IMR-90 (cell line): ENCODE results near the gene RXFP2. TPM values are rescaled to one million over a fixed set of nuclear protein-coding genes. Genes with fewer than 3 reads are reported as not detected.

ENCODE experiments used
- ATAC-seq: fragments of 200-7000 bp; cut with Tn5 transposase; 2 replicates; pipeline ENCODE4 v1.9.1; 2020; ENCODE audit warnings: low read depth, mild to moderate bottlenecking, moderate library complexity
- BruUV-seq: library from RNA; stranded (reverse); fragments of 400-500 nt; replicated peaks from 2 replicates; lab custom pipeline; 2021; lab: Mats Ljungman, UMichigan
- CTCF ChIA-PET: fragments of 300-600 bp; formaldehyde crosslinking; extraction: SDS; loops from one replicate; lab custom pipeline; 2021; ENCODE audit warnings: antibody characterized with exemption; lab: Yijun Ruan, JAX
- POLR2A ChIA-PET: fragments of 300-600 bp; sonication (Branson Sonifier 250); formaldehyde crosslinking; loops from one replicate; lab custom pipeline; 2022; ENCODE audit warnings: antibody characterized with exemption; ENCODE audit not compliant: unreplicated experiment; lab: Charles Lee
- DNase-seq: peaks from one replicate; pipeline ENCODE4 v3.0.0; 2013
- H2AFZ ChIP-seq: replicated peaks from 2 replicates; pipeline ENCODE3; 2013; ENCODE audit warnings: low read length, mild to moderate bottlenecking; ENCODE audit not compliant: poor library complexity
- H2AK5ac ChIP-seq: 2 replicates; pipeline ENCODE4 v1.6.1; 2013; ENCODE audit warnings: low read depth, low read length, inconsistent platforms
- H2AK9ac ChIP-seq: replicated peaks from 2 replicates; pipeline ENCODE3; 2013; ENCODE audit warnings: mild to moderate bottlenecking, low read depth, low read length, moderate library complexity; ENCODE audit not compliant: poor library complexity
- H2BK120ac ChIP-seq: 2 replicates; pipeline ENCODE4 v1.6.1; 2013; ENCODE audit warnings: low read depth, low read length, inconsistent platforms
- H2BK15ac ChIP-seq: 3 replicates; pipeline ENCODE4 v1.6.1; 2013; ENCODE audit warnings: low read depth, low read length, inconsistent platforms
- H2BK20ac ChIP-seq: 2 replicates; pipeline ENCODE4 v1.6.1; 2013; ENCODE audit warnings: low read depth, mild to moderate bottlenecking, inconsistent platforms, low read length, moderate library complexity
- H2BK5ac ChIP-seq: 2 replicates; pipeline ENCODE4 v1.6.1; 2013; ENCODE audit warnings: mild to moderate bottlenecking, low read depth, low read length, inconsistent platforms; ENCODE audit not compliant: poor library complexity, severe bottlenecking
- H3K14ac ChIP-seq: replicated peaks from 2 replicates; pipeline ENCODE4 v1.6.1; 2013; ENCODE audit warnings: low read depth, low read length, inconsistent platforms
- H3K18ac ChIP-seq: 2 replicates; pipeline ENCODE4 v1.6.1; 2013; ENCODE audit warnings: low read depth, low read length, control low read depth
- H3K23ac ChIP-seq: 2 replicates; pipeline ENCODE4 v1.6.1; 2013; ENCODE audit warnings: low read depth, low read length, inconsistent platforms
- H3K27ac ChIP-seq: 2 replicates; pipeline ENCODE4 v1.5.1; 2013; ENCODE audit warnings: mild to moderate bottlenecking, control low read depth, low read length; ENCODE audit not compliant: insufficient read depth
- H3K27me3 ChIP-seq: 2 replicates; pipeline ENCODE4 v1.6.1; 2013; ENCODE audit warnings: low read length; ENCODE audit not compliant: control insufficient read depth, insufficient read depth
- H3K36me3 ChIP-seq: 2 replicates; pipeline ENCODE4 v1.6.1; 2013; ENCODE audit warnings: low read length, mixed read lengths; ENCODE audit not compliant: control insufficient read depth, insufficient read depth
- H3K4ac ChIP-seq: 2 replicates; pipeline ENCODE4 v1.6.1; 2013; ENCODE audit warnings: low read depth, low read length, inconsistent platforms
- H3K4me1 ChIP-seq: 2 replicates; pipeline ENCODE4 v1.6.1; 2013; ENCODE audit warnings: low read length, mixed read lengths; ENCODE audit not compliant: control insufficient read depth, insufficient read depth
- H3K4me2 ChIP-seq: 2 replicates; pipeline ENCODE4 v1.6.1; 2013; ENCODE audit warnings: low read depth, mild to moderate bottlenecking, control low read depth, low read length, moderate library complexity
- H3K4me3 ChIP-seq: 2 replicates; pipeline ENCODE4 v1.5.1; 2013; ENCODE audit warnings: low read depth, mild to moderate bottlenecking, control low read depth, low read length, moderate library complexity; ENCODE audit not compliant: insufficient read depth
- H3K56ac ChIP-seq: 2 replicates; pipeline ENCODE4 v1.6.1; 2013; ENCODE audit warnings: low read length, inconsistent platforms; ENCODE audit not compliant: insufficient read depth; ENCODE audit errors: extremely low read depth
- H3K79me1 ChIP-seq, 2 experiments: 2 replicates each; pipeline ENCODE4 v1.6.1; 2013; ENCODE audit warnings: low read length in 2 of 2, inconsistent platforms in 1 of 2, low read depth in 1 of 2
- H3K9ac ChIP-seq: 2 replicates; pipeline ENCODE4 v1.6.1; 2013; ENCODE audit warnings: low read depth, low read length, control low read depth
- H3K9me1 ChIP-seq: 2 replicates; pipeline ENCODE4 v1.6.1; 2013; ENCODE audit warnings: low read length, inconsistent platforms; ENCODE audit not compliant: insufficient read depth
- H3K9me3 ChIP-seq: 2 replicates; pipeline ENCODE4 v1.6.1; 2013; ENCODE audit warnings: low read length; ENCODE audit not compliant: control insufficient read depth, insufficient read depth
- H4K20me1 ChIP-seq: 2 replicates; pipeline ENCODE4 v1.6.1; 2013; ENCODE audit warnings: low read length, inconsistent platforms; ENCODE audit not compliant: insufficient read depth
- H4K5ac ChIP-seq: 2 replicates; pipeline ENCODE4 v1.6.1; 2013; ENCODE audit warnings: mild to moderate bottlenecking, low read depth, low read length, control low read depth
- H4K8ac ChIP-seq, 2 experiments: 2 replicates each; pipeline ENCODE4 v1.6.1; 2013; ENCODE audit warnings: low read depth in 2 of 2, low read length in 2 of 2, control low read depth in 1 of 2, inconsistent platforms in 1 of 2
- H4K91ac ChIP-seq: 2 replicates; pipeline ENCODE4 v1.6.1; 2013; ENCODE audit warnings: low read depth, low read length, inconsistent platforms; ENCODE audit not compliant: insufficient read depth
- BHLHE40 ChIP-seq: fragments of 150-350 bp; IDR thresholded peaks from 2 replicates; pipeline ENCODE4 v1.6.1; 2016; ENCODE audit warnings: mild to moderate bottlenecking, low read depth, low read length
- CEBPB ChIP-seq: IDR thresholded peaks from 2 replicates; pipeline ENCODE4 v1.6.1; 2012; ENCODE audit warnings: low read depth, low read length, improper control_type of control experiment
- FOS ChIP-seq: fragments of 150-350 bp; IDR thresholded peaks from 2 replicates; pipeline ENCODE4 v1.6.1; 2016; ENCODE audit warnings: low read depth, low read length
- SMC3 ChIP-seq: fragments of 150-350 bp; IDR thresholded peaks from 2 replicates; pipeline ENCODE4 v1.6.1; 2016; ENCODE audit warnings: low read depth, mild to moderate bottlenecking, antibody characterized with exemption, low read length, moderate library complexity
- WGBS, 2 experiments: methylation state at CpG; one replicate each; pipeline versions ENCODE4 v1.1.5 to v1.1.7; 2013; ENCODE audit warnings: missing lambda C conversion rate in 2 of 2; ENCODE audit not compliant: insufficient read length in 1 of 2; ENCODE audit errors: extremely low coverage in 2 of 2; 5-methylcytosine and 5-hydroxymethylcytosine counted together
- dilution Hi-C: fragments of 300-500 bp; cut with HindIII; formaldehyde crosslinking; loops from one replicate; pipeline ENCODE4 v1.14.3; 2018; ENCODE audit warnings: low sequenced_read_pairs; ENCODE audit not compliant: unreplicated experiment
- in situ Hi-C: fragments of 300-500 bp; cut with MboI; formaldehyde crosslinking; loops from 3 replicates; pipeline ENCODE4 v1.14.3; 2019; ENCODE audit warnings: low sequenced_read_pairs, inconsistent platforms, mixed read lengths
- intact Hi-C: fragments of 100-400 bp; cut with micrococcal nuclease; formaldehyde crosslinking; loops from 2 replicates; pipeline ENCODE4 v1.10.0; 2022
- polyA plus RNA-seq, 3 experiments: library from polyadenylated mRNA; depleted of rRNA; stranded (reverse); fragments of >200 nt; gene quantifications; 2 replicates each; pipeline ENCODE4 v1.2.3, GENCODE V29; 2012; ENCODE audit warnings: low replicate concordance in 1 of 3
- total RNA-seq: library from RNA; depleted of rRNA; stranded (reverse); fragments of >200 nt; gene quantifications from 2 replicates; pipeline ENCODE4 v1.2.3, GENCODE V29; 2012

Gene RXFP2
- total and polyA plus RNA-seq, 2 of the 4 experiments (the other 2 are of a cell fraction): not detected

DNA sequence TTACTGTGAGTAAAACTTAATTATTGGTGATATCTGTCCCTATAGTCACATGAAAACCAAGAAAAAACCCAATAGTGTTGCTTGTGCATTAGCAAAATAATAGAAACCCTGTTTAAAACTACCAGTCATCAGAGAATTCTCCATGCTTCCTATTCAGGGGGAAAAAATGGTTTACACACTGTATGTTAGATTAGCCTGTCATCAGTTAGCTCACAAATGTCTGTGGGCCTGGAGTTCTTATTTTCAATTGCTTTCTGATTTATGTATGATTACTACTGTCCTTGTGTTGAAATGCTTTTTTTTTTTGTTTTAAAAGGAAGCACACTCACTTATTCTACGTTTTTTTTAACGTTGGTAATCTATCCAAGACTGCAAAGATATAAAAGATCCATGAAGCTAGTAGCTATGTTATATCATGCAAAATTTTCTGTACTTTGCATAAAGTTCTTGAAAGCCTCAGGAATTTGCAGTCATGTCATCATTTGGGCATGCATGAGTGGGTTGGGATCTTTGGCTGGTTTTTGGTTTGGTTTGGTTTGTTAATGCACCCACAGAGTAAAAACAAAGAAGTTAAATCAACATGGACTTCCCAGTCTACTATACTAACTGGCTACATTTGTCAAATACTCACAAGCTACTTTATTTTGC lies 25.9 kb downstream of the RXFP2 start (continued):
- TF ChIP-seq SMC3: no peak

DNA sequence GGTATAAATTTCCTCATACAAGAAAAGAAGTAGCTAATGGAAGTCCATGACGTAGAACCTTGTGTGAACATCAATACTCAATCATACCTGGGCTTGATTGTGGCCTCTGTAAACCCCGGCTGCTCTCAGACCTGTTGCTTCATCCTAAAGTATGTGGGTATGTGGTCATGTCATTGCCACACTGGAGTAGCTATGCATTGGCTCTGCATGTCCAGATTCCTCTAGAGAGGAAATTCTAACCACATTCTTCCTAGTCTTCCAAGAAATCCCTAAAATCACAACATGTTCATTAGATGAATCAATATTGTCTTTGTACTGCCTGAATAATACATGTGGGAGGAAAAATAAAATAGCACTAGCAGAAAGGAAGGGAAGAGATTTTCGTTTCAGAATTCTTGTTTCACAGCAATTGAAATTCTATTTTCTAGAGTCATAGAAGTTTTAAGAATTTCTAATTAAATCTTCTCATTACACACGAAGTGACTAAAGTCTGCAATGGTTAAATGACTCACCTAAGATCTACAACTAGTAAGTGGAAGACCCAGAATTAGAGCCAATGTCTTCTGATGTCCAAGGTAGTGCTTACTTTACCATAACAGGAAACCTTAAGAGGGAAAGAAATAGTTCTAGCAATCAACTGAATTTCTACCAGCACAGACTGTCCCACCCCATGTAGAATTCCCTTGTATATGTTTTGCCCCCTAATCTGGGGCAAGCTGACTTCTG lies 28.0 kb downstream of the RXFP2 start:
- TF ChIP-seq FOS (no peak), BHLHE40 (0 out of 2 replicates have a peak, but pooled peaks have one; percentile 7), CEBPB (peak; percentile 98)
- peak; percentile 74 for ATAC-seq
- dilution Hi-C loops: no loop called here
- no peak overlapping the region for H2AK9ac ChIP-seq
- H3K79me1 ChIP-seq: no peaks in the 10 kb centered on the region
- peak overlapping the region; percentile 78; the same call in 2 of the 3 replicates for H2BK15ac ChIP-seq
- H3K36me3 ChIP-seq: no peaks in the 10 kb centered on the region
- peak overlapping the region; percentile 91; the same call in 1 of the 2 replicates for H3K18ac ChIP-seq
- H3K14ac ChIP-seq: peak overlapping the region; percentile 26; the same call in 1 of the 2 replicates
- H2AFZ ChIP-seq: peak overlapping the region; percentile 15
- no TSS peak for BruUV-seq
- peak overlapping the region; percentile 88; the same call in 1 of the 2 replicates for H4K5ac ChIP-seq
- H3K23ac ChIP-seq: no peak overlapping the region; the same call in 1 of the 2 replicates
- peaks cover under 1% of the 10 kb centered on the region for H3K9me1 ChIP-seq
- no CpG with 5 or more reads among the region's 4 CpGs for WGBS, 2 experiments
- H3K4me2 ChIP-seq: no peak overlapping the region; the same call in 1 of the 2 replicates
- intact Hi-C loops: no loop called here
- H3K9ac ChIP-seq: no peak overlapping the region
- H3K27ac ChIP-seq: no peak overlapping the region
- no peaks in the 10 kb centered on the region for H4K20me1 ChIP-seq
- H3K4me3 ChIP-seq: no peak overlapping the region
- H4K8ac ChIP-seq: peak overlapping the region in 1 of 2 experiments; percentile 11; a peak in 1 of 4 replicates
- DNase-seq: peak; percentile 84
- H3K4me1 ChIP-seq: peaks cover 5% of the 10 kb centered on the region; the same call in 1 of the 2 replicates
- no peak overlapping the region; the same call in 1 of the 2 replicates for H4K91ac ChIP-seq
- H2BK120ac ChIP-seq: peak overlapping the region; percentile 80; the same call in 1 of the 2 replicates
- no peaks in the 10 kb centered on the region for H3K9me3 ChIP-seq
- H3K27me3 ChIP-seq: no peaks in the 10 kb centered on the region
- peak overlapping the region; percentile 58 for H3K4ac ChIP-seq
- CTCF ChIA-PET: interaction anchor here (1.0 kb wide), 1 partner anchor 15 kb away, joined by 3 read pairs; no protein-coding TSS in a partner anchor
- in situ Hi-C loops: no loop called here
- no peak overlapping the region for H3K56ac ChIP-seq
- POLR2A ChIA-PET: no interaction called here
- peak overlapping the region; percentile 84 for H2BK5ac ChIP-seq
- H2AK5ac ChIP-seq: peak overlapping the region; percentile 2; the same call in 1 of the 2 replicates
- H2BK20ac ChIP-seq: peak overlapping the region; percentile 38
